Upper lobe of left lung (tissue), 6 donors: ENCODE data around the gene TOX2. TPM values are rescaled to one million over a fixed set of nuclear protein-coding genes. Genes with fewer than 3 reads are reported as not detected.

ENCODE experiments used
- ATAC-seq, 2 donors: fragments of 200-7000 bp; cut with Tn5 transposase; one replicate each; pipeline ENCODE4 v1.9.1; 2022; ENCODE audit warnings: mild to moderate bottlenecking in 2 of 2, moderate library complexity in 2 of 2; ENCODE audit not compliant: low FRiP score in 2 of 2
- DNase-seq, 2 donors: peaks; one replicate each; pipeline ENCODE4 v3.0.0-alpha.2; 2019 to 2020
- H3K27ac ChIP-seq, 4 donors: fragments of 200-600 bp; sonication (generic); one replicate each; pipeline ENCODE4 v1.5.1; 2016 to 2019
- H3K27me3 ChIP-seq, 4 donors: fragments of 200-600 bp; sonication (generic); one replicate each; pipeline ENCODE4 v1.5.1; 2017 to 2019
- H3K36me3 ChIP-seq, 4 donors: fragments of 200-600 bp; sonication (generic); one replicate each; pipeline ENCODE4 v1.5.1; 2016 to 2019
- H3K4me1 ChIP-seq, 4 donors: fragments of 200-600 bp; sonication (generic); one replicate each; pipeline ENCODE4 v1.5.1; 2018 to 2019
- H3K4me3 ChIP-seq, 4 donors: fragments of 200-600 bp; sonication (generic); one replicate each; pipeline ENCODE4 v1.5.1; 2017 to 2019; ENCODE audit warnings: mild to moderate bottlenecking in 2 of 4, moderate library complexity in 1 of 4
- H3K9me3 ChIP-seq, 4 donors: fragments of 200-600 bp; sonication (generic); one replicate each; pipeline ENCODE4 v1.5.1; 2018 to 2019
- CTCF ChIP-seq, 6 experiments: fragments of 450-650 bp in 4 of 6; fragments of 200-600 bp in 2 of 6; sonication (generic) in 2 of 6; IDR thresholded peaks; one replicate each; pipeline ENCODE4 v1.5.1; 2016 to 2019; ENCODE audit warnings: antibody characterized with exemption in 6 of 6
- EP300 ChIP-seq, 4 donors: sonication (generic); formaldehyde crosslinking; IDR thresholded peaks; one replicate each; pipeline ENCODE4 v1.5.1; 2017; ENCODE audit warnings: antibody characterized with exemption in 4 of 4, control low read depth in 2 of 4
- POLR2A ChIP-seq, 4 donors: fragments of 450-650 bp; IDR thresholded peaks; one replicate each; pipeline ENCODE4 v1.5.1; 2016 to 2017; ENCODE audit warnings: antibody characterized with exemption in 4 of 4, mild to moderate bottlenecking in 2 of 4
- POLR2AphosphoS5 ChIP-seq, 2 donors: sonication (generic); formaldehyde crosslinking; IDR thresholded peaks; one replicate each; pipeline ENCODE4 v1.5.1; 2017; ENCODE audit warnings: antibody characterized with exemption in 2 of 2
- WGBS, 2 donors: methylation state at CpG; one replicate each; pipeline ENCODE4 v1.1.5; 2017 to 2018; 5-methylcytosine and 5-hydroxymethylcytosine counted together
- total RNA-seq, 6 donors: library from RNA; depleted of rRNA in 4 of 6; stranded (reverse); fragments of >200 nt in 4 of 6; gene quantifications; one replicate each; pipeline versions ENCODE4 v1.1.0 to v1.2.1, GENCODE V29; 2016 to 2021
- donor health status: DM: no; HTN: no; CAD: no; lungs with moderate emphysema.
- donor health status: DM: no; HTN: yes; CAD: no; lungs with severe emphysema.

The TOX2 gene
- total RNA-seq, 6 donors from 2014 or later: 7.2 to 29.3 (median 23.7) TPM

- Histone ChIP-seq H3K36me3 (no peaks in the 10 kb centered on the region), H3K4me3 (no peak overlapping the region), H3K9me3 (no peaks in the 10 kb centered on the region), H3K27me3 (no peaks in the 10 kb centered on the region), H3K27ac (no peak overlapping the region), H3K4me1 (peaks cover 0 to 5% (median 2%) of the 10 kb centered on the region in 4 donors)
- ATAC-seq: no peak
- TF ChIP-seq EP300 (IDR thresholded peaks at IDR 0.05): no peak
- TF ChIP-seq POLR2AphosphoS5 (IDR thresholded peaks at IDR 0.05): no peak
- TF ChIP-seq CTCF (IDR thresholded peaks at IDR 0.05): no peak
- no peak for TF ChIP-seq POLR2A (IDR thresholded peaks at IDR 0.05)
- 98 to 99% methylated on average over 5 of the region's 5 CpGs for WGBS, 2 donors
- no peak for DNase-seq
Measured at GRCh38 chr20:43991261-43991660, 76.6 kb downstream of the TOX2 start.

GRCh38 chr20:43991982-43992381 lies 77.3 kb downstream of the TOX2 start:
- DNase-seq: no peak
- no peak overlapping the region for H3K27ac ChIP-seq
- no peak overlapping the region for H3K4me3 ChIP-seq
- H3K27me3 ChIP-seq: no peaks in the 10 kb centered on the region
- 74 to 90% methylated on average over 8 to 11 of the region's 11 CpGs for WGBS, 2 donors
- TF ChIP-seq CTCF (IDR thresholded peaks at IDR 0.05) (no peak), POLR2A (IDR thresholded peaks at IDR 0.05) (no peak), EP300 (IDR thresholded peaks at IDR 0.05) (no peak), POLR2AphosphoS5 (IDR thresholded peaks at IDR 0.05) (no peak)
- no peaks in the 10 kb centered on the region for H3K36me3 ChIP-seq
- H3K9me3 ChIP-seq: no peaks in the 10 kb centered on the region
- peaks cover 0 to 5% (median 2%) of the 10 kb centered on the region in 4 donors for H3K4me1 ChIP-seq
- no peak for ATAC-seq

GRCh38 chr20:43992885-43993284 lies 78.2 kb downstream of the TOX2 start:
- Histone ChIP-seq H3K4me3 (no peak overlapping the region), H3K9me3 (no peaks in the 10 kb centered on the region), H3K27ac (no peak overlapping the region), H3K27me3 (no peaks in the 10 kb centered on the region), H3K36me3 (no peaks in the 10 kb centered on the region), H3K4me1 (peaks cover 0 to 4% (median 0%) of the 10 kb centered on the region in 4 donors)
- TF ChIP-seq EP300 (IDR thresholded peaks at IDR 0.05) (no peak), CTCF (IDR thresholded peaks at IDR 0.05) (no peak), POLR2AphosphoS5 (IDR thresholded peaks at IDR 0.05) (no peak), POLR2A (IDR thresholded peaks at IDR 0.05) (no peak)
- DNase-seq: no peak
- ATAC-seq: no peak
- WGBS, 2 donors: 92 to 94% methylated on average over 10 of the region's 10 CpGs

GRCh38 chr20:43993560-43993959 lies 78.9 kb downstream of the TOX2 start:
- 84 to 88% methylated on average over 4 of the region's 4 CpGs for WGBS, 2 donors
- ATAC-seq: no peak
- H3K4me1 ChIP-seq: no peaks in the 10 kb centered on the region

More at GRCh38 chr20:43993560-43993959, 78.9 kb downstream of the TOX2 start:
- TF ChIP-seq POLR2AphosphoS5 (IDR thresholded peaks at IDR 0.05) (no peak), EP300 (IDR thresholded peaks at IDR 0.05) (no peak), POLR2A (IDR thresholded peaks at IDR 0.05) (no peak), CTCF (IDR thresholded peaks at IDR 0.05) (no peak)
- no peak overlapping the region for H3K27ac ChIP-seq
- no peaks in the 10 kb centered on the region for H3K27me3 ChIP-seq
- no peak for DNase-seq
- no peaks in the 10 kb centered on the region for H3K9me3 ChIP-seq
- H3K4me3 ChIP-seq: no peak overlapping the region
- H3K36me3 ChIP-seq: no peaks in the 10 kb centered on the region
